ENCODE results near the gene DGKQ. TPM values are rescaled to one million over a fixed set of nuclear protein-coding genes. Genes with fewer than 3 reads are reported as not detected.
"Not testable (repeated sequence)": the region's sequence is repeated elsewhere in the genome, so short reads cannot be mapped to it uniquely, and the experiment has no call there.

Gene DGKQ
- total RNA-seq, 2 experiments from 2014 or later = 9.3 to 11.3 TPM

GRCh38 chr4:946517-947471 lies 26.6 kb downstream of the DGKQ start:
- H3K27ac Mint-ChIP-seq = no peak overlapping the region
- no peaks in the 10 kb centered on the region for H3K27me3 Mint-ChIP-seq
- CTCF ChIA-PET = no interaction called here
- H3K4me1 Mint-ChIP-seq = no peaks in the 10 kb centered on the region
- no peaks in the 10 kb centered on the region for H3K9me3 Mint-ChIP-seq (ENCODE audit: low read depth)
- DNase-seq (no peak), ATAC-seq (no peak)
- no peaks in the 10 kb centered on the region for H3K36me3 Mint-ChIP-seq (ENCODE audit: low read depth)
- intact Hi-C loops (cut with DNase I, micrococcal nuclease) = no loop called here
- no peak overlapping the region for H3K4me3 Mint-ChIP-seq
- POLR2A ChIA-PET = no interaction called here

GRCh38 chr4:946103-946450 lies 27.3 kb downstream of the DGKQ start:
- Mint-ChIP-seq H3K27me3 (no peaks in the 10 kb centered on the region), H3K36me3 (ENCODE audit: low read depth) (no peaks in the 10 kb centered on the region), H3K9me3 (ENCODE audit: low read depth) (no peaks in the 10 kb centered on the region), H3K4me3 (no peak overlapping the region), H3K4me1 (no peaks in the 10 kb centered on the region), H3K27ac (no peak overlapping the region)
- POLR2A ChIA-PET = no interaction called here
- no peak for DNase-seq
- intact Hi-C loops (cut with DNase I, micrococcal nuclease) = no loop called here
- no peak for ATAC-seq
- CTCF ChIA-PET = no interaction called here

- Mint-ChIP-seq H3K36me3 (ENCODE audit: low read depth) (no peaks in the 10 kb centered on the region), H3K27me3 (no peaks in the 10 kb centered on the region), H3K9me3 (ENCODE audit: low read depth) (no peaks in the 10 kb centered on the region), H3K27ac (no peak overlapping the region), H3K4me3 (no peak overlapping the region), H3K4me1 (no peaks in the 10 kb centered on the region)
- ATAC-seq (no peak), DNase-seq (no peak)
- CTCF ChIA-PET = no interaction called here
- POLR2A ChIA-PET = no interaction called here
- intact Hi-C loops (cut with DNase I, micrococcal nuclease) = no loop called here
These were observed 27.9 kb downstream of the DGKQ start for GRCh38 chr4:945274-946102.

- H3K27me3 Mint-ChIP-seq; ATAC-seq; H3K4me3 Mint-ChIP-seq; DNase-seq; H3K4me1 Mint-ChIP-seq; POLR2A ChIA-PET; H3K9me3 Mint-ChIP-seq (ENCODE audit: low read depth); intact Hi-C loops (cut with DNase I, micrococcal nuclease); H3K27ac Mint-ChIP-seq; H3K36me3 Mint-ChIP-seq (ENCODE audit: low read depth): not testable (repeated sequence)
- CTCF ChIA-PET = interaction anchor here (0.7 to 1.2 kb wide), 2 partner anchors 44 to 890 kb away, joined by 3 read pairs; no protein-coding TSS in a partner anchor
These were observed 33.9 kb downstream of the DGKQ start for GRCh38 chr4:939508-939907.

- Mint-ChIP-seq H3K9me3 (ENCODE audit: low read depth) (no peaks in the 10 kb centered on the region), H3K4me1 (peaks cover 29% of the 10 kb centered on the region), H3K4me3 (peak overlapping the region; percentile 87), H3K27me3 (no peaks in the 10 kb centered on the region), H3K36me3 (ENCODE audit: low read depth) (no peaks in the 10 kb centered on the region), H3K27ac (peak overlapping the region; percentile 89)
- ChIA-PET CTCF (interaction anchor here (0.6 to 2.7 kb wide), 5 partner anchors 9 to 235 kb away, joined by 3 to 8 read pairs (median 4); no protein-coding TSS in a partner anchor), POLR2A (interaction anchor here (1.0 to 1.7 kb wide), 3 partner anchors 40 to 151 kb away, joined by 3 to 5 read pairs (median 4); partner anchors contain the start of gene DGKQ)
- peak; percentile 6 for ATAC-seq
- DNase-seq = no peak
- intact Hi-C loops (cut with DNase I, micrococcal nuclease) = loop anchor here (1.0 to 5.0 kb wide), 16 partner anchors 41 to 939 kb away; partner anchors contain the start of genes ATP5ME (in 1 of the 2), CTBP1 (in 1 of the 2), DGKQ (in 1 of the 2) and IDUA (in 1 of the 2)
These were observed 40.7 kb downstream of the DGKQ start for GRCh38 chr4:932713-933070.

- POLR2A ChIA-PET = interaction anchor here (0.5 to 1.7 kb wide), 5 partner anchors 41 to 989 kb away, joined by 3 to 5 read pairs (median 4); partner anchors contain the start of gene DGKQ
- DNase-seq (peak; percentile 98), ATAC-seq (peak; percentile 95)
- CTCF ChIA-PET = interaction anchor here (0.6 to 2.7 kb wide), 7 partner anchors 9 to 908 kb away, joined by 3 to 8 read pairs (median 4); no protein-coding TSS in a partner anchor
- H3K27ac Mint-ChIP-seq = peak within 1 kb of the TSS; percentile 89
- intact Hi-C loops (cut with DNase I, micrococcal nuclease) = loop anchor here (1.0 to 5.0 kb wide), 16 partner anchors 41 to 939 kb away; partner anchors contain the start of genes ATP5ME (in 1 of the 2), CTBP1 (in 1 of the 2), DGKQ (in 1 of the 2) and IDUA (in 1 of the 2)
- no peaks in the 10 kb centered on the region for H3K27me3 Mint-ChIP-seq
- no peaks in the 10 kb centered on the region for H3K36me3 Mint-ChIP-seq (ENCODE audit: low read depth)
- no peaks in the 10 kb centered on the region for H3K9me3 Mint-ChIP-seq (ENCODE audit: low read depth)
- peak within 1 kb of the TSS; percentile 87 for H3K4me3 Mint-ChIP-seq
- H3K4me1 Mint-ChIP-seq = peaks cover 29% of the 10 kb centered on the region
These were observed 41.2 kb downstream of the DGKQ start, which contains the start of the genes GAK and TMEM175 for GRCh38 chr4:931960-932712. TSS of gene GAK (minus strand) at chr4:932316. CDS start at chr4:932187, 129 bp downstream. TSS of gene TMEM175 (plus strand) at chr4:932460. CDS start at chr4:947740, 15,280 bp downstream.

- peaks cover 30% of the 10 kb centered on the region for H3K4me1 Mint-ChIP-seq
- ChIA-PET CTCF (interaction anchor here (1.0 to 1.2 kb wide), 3 partner anchors 8 to 191 kb away, joined by 3 to 4 read pairs (median 4); no protein-coding TSS in a partner anchor), POLR2A (interaction anchor here (1.0 to 1.7 kb wide), 4 partner anchors 10 to 150 kb away, joined by 3 to 5 read pairs (median 4); partner anchors contain the start of gene DGKQ)
- no peaks in the 10 kb centered on the region for H3K36me3 Mint-ChIP-seq (ENCODE audit: low read depth)
- DNase-seq (peak; percentile 38), ATAC-seq (no peak)
- H3K27ac Mint-ChIP-seq = peak overlapping the region; percentile 89
- intact Hi-C loops (cut with DNase I, micrococcal nuclease) = loop anchor here (5.0 kb wide), 3 partner anchors 56 to 781 kb away; partner anchors contain the start of genes IDUA (in 1 of the 2) and SLBP (in 1 of the 2)
- no peaks in the 10 kb centered on the region for H3K9me3 Mint-ChIP-seq (ENCODE audit: low read depth)
- H3K4me3 Mint-ChIP-seq = peak overlapping the region; percentile 87
- no peaks in the 10 kb centered on the region for H3K27me3 Mint-ChIP-seq
These were observed 42.0 kb downstream of the DGKQ start for GRCh38 chr4:931194-931959.

GRCh38 chr4:930827-931193 lies 42.6 kb downstream of the DGKQ start:
- CTCF ChIA-PET = interaction anchor here (0.7 to 1.2 kb wide), 2 partner anchors 52 to 145 kb away, joined by 3 to 4 read pairs; no protein-coding TSS in a partner anchor
- H3K9me3 Mint-ChIP-seq (ENCODE audit: low read depth) = no peaks in the 10 kb centered on the region
- peaks cover 32% of the 10 kb centered on the region for H3K4me1 Mint-ChIP-seq
- H3K27me3 Mint-ChIP-seq = no peaks in the 10 kb centered on the region
- no peak for DNase-seq
- H3K27ac Mint-ChIP-seq = peak overlapping the region; percentile 89
- H3K4me3 Mint-ChIP-seq = peak overlapping the region; percentile 87
- no peaks in the 10 kb centered on the region for H3K36me3 Mint-ChIP-seq (ENCODE audit: low read depth)
- POLR2A ChIA-PET = interaction anchor here (1.1 kb wide), 1 partner anchor 9 kb away, joined by 4 read pairs; no protein-coding TSS in a partner anchor
- ATAC-seq = no peak
- intact Hi-C loops (cut with DNase I, micrococcal nuclease) = loop anchor here (5.0 kb wide), 3 partner anchors 56 to 781 kb away; partner anchors contain the start of genes IDUA (in 1 of the 2) and SLBP (in 1 of the 2)

- intact Hi-C loops (cut with DNase I, micrococcal nuclease) = loop anchor here (5.0 kb wide), 3 partner anchors 57 to 782 kb away; partner anchors contain the start of genes IDUA (in 1 of the 2) and SLBP (in 1 of the 2)
- POLR2A ChIA-PET = interaction anchor here (0.6 kb wide), 1 partner anchor 122 kb away, joined by 3 read pairs; no protein-coding TSS in a partner anchor
- H3K27me3 Mint-ChIP-seq = no peaks in the 10 kb centered on the region
These were observed 43.3 kb downstream of the DGKQ start for GRCh38 chr4:930028-930551.

More at GRCh38 chr4:930028-930551, 43.3 kb downstream of the DGKQ start:
- CTCF ChIA-PET = interaction anchor here (0.7 to 1.2 kb wide), 4 partner anchors 14 to 144 kb away, joined by 3 to 4 read pairs (median 3); no protein-coding TSS in a partner anchor
- DNase-seq (no peak), ATAC-seq (no peak)
- Mint-ChIP-seq H3K4me1 (peaks cover 39% of the 10 kb centered on the region), H3K27ac (peak overlapping the region; percentile 89), H3K4me3 (peak overlapping the region; percentile 87), H3K9me3 (ENCODE audit: low read depth) (no peaks in the 10 kb centered on the region), H3K36me3 (ENCODE audit: low read depth) (no peaks in the 10 kb centered on the region)
